Neural progenitor cell (in vitro differentiated cells): ENCODE measurements around the gene FNIP1. TPM values are rescaled to one million over a fixed set of nuclear protein-coding genes. Genes with fewer than 3 reads are reported as not detected.

Source experiments
- total RNA-seq: library from RNA; depleted of rRNA; stranded (reverse); fragments of >200 nt; gene quantifications from 2 replicates; pipeline ENCODE4 v1.2.3, GENCODE V29; 2015; ENCODE audit warnings: low replicate concordance

FNIP1 gene
- total RNA-seq, 1 donor from 2014 or later, result 44.4 TPM

Other genes with a start within 250 kb of the FNIP1 start
- gene RAPGEF6, start 161.8 kb downstream of the FNIP1 start, total RNA-seq, result 15.4 and 18.1 TPM in 2 replicates
- not detected in 2 replicates for gene MEIKIN, start 148.6 kb upstream of the FNIP1 start, total RNA-seq
- not detected in 2 replicates for gene ACSL6, start 214.6 kb upstream of the FNIP1 start, total RNA-seq